Head of caudate nucleus (tissue), 42 donors: ENCODE measurements around the gene GLIS1.
A peak's percentile ranks its signal among the peaks of the same experiment; 100 is the strongest.

Experiments used
- DNase-seq, 42 donors: peaks; one replicate each; pipeline versions ENCODE4 v3.0.0 to v3.0.0-alpha.2; 2020 to 2021; ENCODE audit warnings: mixed read lengths in 7 of 42
- intact Hi-C: fragments of 100-400 bp; cut with DNase I; formaldehyde crosslinking; loops from one replicate; pipeline ENCODE4 v1.15.0; 2022

GLIS1 gene

DNA sequence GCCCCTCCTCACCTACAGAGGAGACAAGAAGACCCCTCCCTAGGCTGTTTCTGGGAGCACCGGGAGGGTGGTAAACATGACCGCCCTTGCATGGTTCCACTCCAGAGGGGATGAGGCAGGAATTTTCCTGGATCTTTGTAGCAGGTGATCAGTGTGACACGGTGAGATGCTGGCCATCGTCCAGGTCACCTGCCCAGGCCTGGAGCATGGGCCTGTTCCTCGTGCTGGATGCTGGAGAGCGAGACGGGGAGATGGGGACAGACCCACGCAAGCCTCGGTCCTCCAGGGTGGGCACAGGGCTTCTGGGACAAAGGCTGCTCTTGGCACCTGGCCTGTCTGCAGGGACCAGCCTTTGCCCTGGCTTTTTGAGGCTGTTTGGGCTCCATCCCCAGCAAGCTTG lies 233.6 kb downstream of the GLIS1 start:
- DNase-seq: no peak

DNA sequence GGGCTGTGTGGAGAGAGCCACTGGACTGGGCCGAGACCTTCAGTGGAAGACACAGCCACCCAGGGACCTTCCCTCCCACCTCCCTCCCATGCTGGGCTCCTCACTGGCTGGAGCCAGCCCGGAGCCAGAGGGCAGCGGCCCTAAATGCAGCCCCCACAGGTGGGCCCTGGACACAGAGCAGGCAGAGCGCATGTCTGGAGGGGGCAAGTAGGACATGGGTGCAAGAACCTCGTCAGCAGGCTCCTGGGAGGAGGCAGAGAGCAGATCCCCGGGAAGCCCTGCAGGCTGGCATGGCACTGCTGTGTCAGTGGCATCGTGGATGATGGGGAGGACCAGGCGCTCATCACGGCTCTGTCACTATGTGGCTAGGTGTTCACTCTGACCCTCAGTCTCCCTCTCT lies 234.1 kb downstream of the GLIS1 start:
- DNase-seq: no peak
- intact Hi-C loops: no loop called here

More for the DNA sequence above, 233.6 kb downstream of the GLIS1 start:
- intact Hi-C loops: no loop called here

DNA sequence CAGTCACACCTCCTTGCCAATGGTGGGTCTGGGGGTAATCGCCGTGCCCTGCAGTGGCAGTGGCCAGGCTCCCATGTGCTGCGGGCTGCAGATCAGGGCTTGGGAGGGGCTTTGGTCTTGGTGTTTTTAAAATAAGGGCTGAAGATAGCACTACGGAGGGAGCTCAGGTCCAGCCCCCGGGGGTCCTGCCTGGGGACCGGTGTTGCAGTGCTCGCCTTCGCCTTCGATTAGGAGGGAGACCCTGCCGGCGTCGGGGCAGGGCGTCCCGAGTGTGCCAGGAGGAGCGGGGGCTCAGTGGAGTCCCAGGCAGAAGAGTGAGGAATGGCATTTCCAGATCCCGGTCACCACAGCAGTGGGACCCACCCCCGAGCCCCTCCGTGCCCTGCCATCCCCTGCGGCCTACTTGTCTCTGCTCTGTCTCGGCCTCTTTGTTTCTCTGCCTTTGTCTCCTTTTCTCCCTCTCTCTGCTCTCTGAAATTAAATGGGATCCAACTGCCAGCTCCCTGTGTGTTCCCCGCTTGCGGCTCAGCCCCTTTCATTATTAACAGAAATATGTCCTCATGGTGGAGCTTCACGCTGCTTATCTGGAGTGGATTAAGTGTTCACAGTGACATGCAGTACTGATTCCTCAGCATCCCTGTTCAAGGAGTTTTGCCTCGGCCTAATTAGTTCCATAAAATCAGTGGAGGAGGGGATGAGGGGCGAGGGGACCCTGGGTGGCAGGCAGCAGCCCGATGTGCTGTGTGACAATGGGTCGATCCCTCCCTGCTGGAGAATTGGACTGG lies 235.3 kb downstream of the GLIS1 start:
- DNase-seq: no peak
- intact Hi-C loops: no loop called here

DNA sequence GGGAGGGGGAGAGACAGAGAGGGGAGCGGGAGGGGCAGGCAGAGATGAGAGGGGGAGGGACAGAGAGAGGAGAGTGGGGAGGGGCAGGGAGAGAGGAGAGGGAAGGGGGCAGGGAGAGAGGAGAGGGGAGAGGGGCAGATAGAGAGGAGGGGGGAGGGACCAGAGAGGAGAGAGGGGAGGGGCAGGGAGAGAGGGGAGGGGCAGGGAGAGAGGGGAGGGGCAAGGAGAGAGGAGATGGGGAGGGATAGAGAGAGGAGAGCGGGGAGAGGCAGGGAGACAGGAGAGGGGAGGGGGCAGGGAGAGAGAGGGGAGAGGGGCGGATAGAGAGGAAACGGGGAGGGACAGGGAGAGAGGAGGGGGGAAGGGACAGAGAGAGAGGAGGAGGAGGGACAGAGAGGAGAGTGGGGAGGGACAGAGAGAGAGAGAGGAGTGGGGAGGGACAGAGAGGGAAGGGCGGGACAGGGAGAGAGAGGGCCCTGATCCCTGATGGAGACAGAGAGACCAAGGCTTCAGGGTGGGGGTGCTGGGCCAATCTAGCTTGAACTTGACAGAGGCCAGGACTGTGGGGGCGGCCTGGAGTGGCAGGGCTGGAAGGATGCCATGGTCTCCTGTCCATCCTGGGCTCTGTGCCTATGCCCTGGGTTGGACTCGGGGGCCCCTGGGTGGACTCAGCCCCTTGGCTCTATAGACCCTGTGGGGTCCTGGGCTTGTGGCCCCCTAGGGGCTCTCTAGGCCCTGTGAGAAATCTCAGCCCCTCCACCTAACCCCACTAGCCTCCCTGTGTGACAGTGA lies 236.1 kb downstream of the GLIS1 start:
- DNase-seq: no peak
- intact Hi-C loops: no loop called here

GRCh38 chr1:53501065-53502005 lies 237.6 kb downstream of the GLIS1 start:
- intact Hi-C loops: no loop called here
- no peak for DNase-seq

DNA sequence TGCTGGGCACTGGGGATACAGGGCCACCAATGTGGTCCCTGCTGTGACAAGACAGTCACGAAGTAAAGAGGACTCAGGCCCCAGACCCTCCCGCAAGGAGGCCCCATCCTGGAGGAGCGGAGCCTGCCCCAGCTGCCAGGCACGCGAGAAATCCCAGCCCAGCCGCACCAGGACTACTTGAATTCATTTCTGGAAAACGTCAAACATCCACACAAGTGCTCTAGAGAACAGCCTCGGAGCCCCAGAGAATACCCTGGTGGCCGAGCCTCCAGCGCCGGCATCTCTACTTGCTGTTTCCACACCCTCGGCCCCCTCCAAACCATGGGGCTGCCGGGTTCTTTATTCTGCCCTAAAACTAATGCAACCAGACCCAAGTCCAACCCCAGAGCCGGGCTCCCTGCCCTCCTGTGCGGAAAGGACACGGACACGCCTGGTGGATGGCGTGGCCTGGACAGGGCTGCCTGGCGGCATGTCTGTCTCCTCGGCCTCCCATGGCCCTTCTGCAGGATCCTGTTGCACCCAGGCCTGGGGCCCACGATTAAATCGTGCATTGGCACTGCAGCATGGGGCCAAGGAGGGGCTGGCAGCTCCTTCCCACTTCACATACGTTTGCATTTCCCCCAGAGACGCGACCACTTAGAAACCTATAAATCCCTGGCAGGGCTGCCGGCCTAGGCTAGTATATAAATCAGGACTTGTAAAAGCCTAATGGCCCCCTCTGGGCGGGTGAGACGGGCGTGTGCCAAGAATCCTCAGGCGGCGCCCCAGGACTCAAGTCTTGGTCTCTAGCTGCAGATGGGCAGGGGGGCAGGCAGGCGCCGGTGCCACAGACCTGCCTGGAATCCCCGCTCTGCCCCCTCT lies 238.5 kb downstream of the GLIS1 start:
- no peak for DNase-seq
- intact Hi-C loops: no loop called here

- intact Hi-C loops: no loop called here
- no peak for DNase-seq
Measured at GRCh38 chr1:53499257-53500203, 239.4 kb downstream of the GLIS1 start.

DNA sequence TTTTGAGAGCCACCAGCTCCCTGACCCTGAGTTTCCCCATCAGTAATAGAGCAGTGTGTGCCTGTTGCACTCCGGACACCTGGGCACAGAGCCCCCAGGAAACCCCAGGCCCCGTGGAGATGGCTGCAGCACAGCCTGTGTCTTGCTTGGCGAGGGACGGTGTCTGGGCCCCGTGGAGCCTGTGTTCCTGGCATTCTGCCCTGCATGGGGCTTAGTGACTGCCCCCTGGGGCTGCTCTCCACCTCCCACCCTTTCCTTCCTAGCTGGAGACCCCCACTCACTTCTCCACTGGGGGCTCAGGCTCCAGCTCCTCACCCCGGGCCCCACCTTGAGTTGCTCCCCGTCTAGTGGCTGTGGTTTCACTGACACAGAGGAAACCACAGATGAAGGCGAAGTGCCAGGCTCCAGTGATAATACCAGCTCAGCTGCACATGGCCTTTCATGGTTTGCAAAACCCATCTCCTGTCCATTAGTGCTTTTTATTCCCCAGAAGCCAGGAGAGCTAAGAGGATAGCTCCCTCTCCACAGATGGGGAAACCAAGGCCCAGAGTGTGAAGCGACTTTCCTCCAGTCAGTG lies 240.3 kb downstream of the GLIS1 start:
- intact Hi-C loops: no loop called here
- no peak for DNase-seq

DNA sequence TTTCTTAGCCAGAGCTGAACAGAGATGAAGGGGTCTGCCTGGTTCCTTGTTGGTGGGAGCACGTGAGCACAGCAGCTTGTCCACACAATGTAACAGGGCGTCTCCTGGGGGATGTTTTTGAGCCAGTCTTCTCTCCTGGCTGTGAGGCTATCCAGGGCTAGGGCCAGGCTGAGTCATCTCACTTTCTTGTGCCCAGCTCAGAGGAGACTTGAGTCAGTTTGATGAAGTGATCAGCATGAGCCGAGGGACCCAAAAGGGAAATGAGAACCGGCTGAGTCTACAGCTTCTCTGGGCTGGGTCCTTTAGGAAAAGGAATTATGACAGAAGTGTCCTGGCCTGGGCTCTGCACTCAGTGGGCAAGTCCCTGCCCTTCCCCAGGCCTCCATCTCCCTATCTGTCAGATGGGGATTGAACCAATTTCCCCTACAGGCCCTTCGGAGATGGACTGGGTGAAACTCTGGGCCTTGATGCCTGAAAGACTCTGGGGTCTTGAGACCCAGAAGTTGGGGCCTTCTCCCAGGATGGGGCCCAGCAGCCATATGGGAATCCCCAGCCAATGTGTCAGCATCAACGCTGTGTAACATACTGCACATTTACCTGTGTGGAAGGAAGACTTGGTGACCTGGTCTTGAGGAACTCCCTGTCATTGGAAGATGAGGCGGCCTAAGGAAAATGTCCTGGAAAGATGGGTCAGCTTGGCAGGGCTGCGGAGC lies 243.2 kb downstream of the GLIS1 start:
- DNase-seq: no peak
- intact Hi-C loops: no loop called here

- DNase-seq: no peak
- intact Hi-C loops: no loop called here
Measured at GRCh38 chr1:53490351-53490750, 248.6 kb downstream of the GLIS1 start.

- DNase-seq: no peak
- intact Hi-C loops: no loop called here
Measured at GRCh38 chr1:53486395-53487026, 252.5 kb downstream of the GLIS1 start.

- intact Hi-C loops: no loop called here
Measured at GRCh38 chr1:53485478-53486394, 253.2 kb downstream of the GLIS1 start.

DNA sequence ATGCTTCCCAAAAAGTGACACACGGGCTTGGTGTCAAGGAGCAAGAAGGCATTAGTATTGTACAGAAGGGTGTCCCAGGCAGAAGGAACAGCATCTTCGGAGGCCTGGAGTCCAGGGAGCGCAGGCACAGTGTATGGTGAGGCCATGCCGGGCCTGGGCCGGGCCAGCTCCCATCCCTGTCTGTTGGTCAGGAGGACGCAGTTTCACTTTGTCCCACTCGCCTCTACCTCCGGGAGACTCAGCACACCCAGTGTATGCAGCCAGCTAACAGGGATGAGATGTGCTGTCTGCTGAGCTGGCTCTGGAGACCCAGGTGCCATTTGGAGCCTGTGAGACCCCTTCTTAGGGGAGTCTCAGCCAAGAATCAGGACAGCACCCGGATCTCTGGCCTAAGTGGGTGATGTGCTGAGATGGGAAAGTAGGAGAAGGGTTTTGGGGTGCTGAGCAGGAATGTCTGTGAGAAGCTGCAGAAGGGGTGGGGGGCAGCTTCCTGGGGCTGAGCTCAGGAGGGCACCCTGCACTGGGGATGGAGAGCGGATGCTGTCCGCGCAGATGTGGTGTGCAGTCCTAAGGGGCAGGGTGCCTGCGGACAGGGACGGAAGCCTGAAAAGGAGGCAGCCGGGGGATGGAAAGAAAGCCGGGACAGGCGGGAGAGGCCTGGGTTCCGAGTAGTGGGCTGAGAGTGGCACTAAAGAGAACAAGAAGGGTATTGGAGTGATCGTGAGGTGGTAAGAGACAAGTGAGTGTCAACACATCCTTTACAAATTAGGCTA lies 254.1 kb downstream of the GLIS1 start:
- DNase-seq: no peak

More at GRCh38 chr1:53485478-53486394, 253.2 kb downstream of the GLIS1 start:
- DNase-seq: peak; percentile 56 to 91 (median 83)

GRCh38 chr1:53483656-53484055 lies 255.3 kb downstream of the GLIS1 start:
- DNase-seq: no peak
- intact Hi-C loops: no loop called here

More for the DNA sequence above, 254.1 kb downstream of the GLIS1 start:
- intact Hi-C loops: no loop called here
